Stomach (tissue), 4 donors: Measurements from ENCODE around the gene SYT11.

Source experiments
- CTCF ChIP-seq, 7 experiments: fragments of 450-650 bp in 4 of 7; fragments of 200-600 bp in 3 of 7; sonication (generic) in 3 of 7; IDR thresholded peaks; one replicate each; pipeline ENCODE4 v1.5.1; 2016 to 2019; ENCODE audit warnings: antibody characterized with exemption in 7 of 7, control low read depth in 2 of 7, mild to moderate bottlenecking in 1 of 7
- EP300 ChIP-seq: sonication (generic); formaldehyde crosslinking; IDR thresholded peaks from one replicate; pipeline ENCODE4 v1.6.1; 2017; ENCODE audit warnings: antibody characterized with exemption
- POLR2A ChIP-seq, 4 donors: fragments of 450-650 bp; IDR thresholded peaks; one replicate each; pipeline ENCODE4 v1.6.1; 2016; ENCODE audit warnings: antibody characterized with exemption in 4 of 4, control low read depth in 2 of 4, mild to moderate bottlenecking in 1 of 4, moderate library complexity in 1 of 4
- POLR2AphosphoS5 ChIP-seq, 3 donors: sonication (generic); formaldehyde crosslinking; IDR thresholded peaks; one replicate each; pipeline ENCODE4 v1.6.1; 2016; ENCODE audit warnings: antibody characterized with exemption in 3 of 3

- TF ChIP-seq CTCF (IDR thresholded peaks at IDR 0.05) (no peak), POLR2A (IDR thresholded peaks at IDR 0.05) (no peak), POLR2AphosphoS5 (IDR thresholded peaks at IDR 0.05) (no peak), EP300 (no peak)
Observed at GRCh38 chr1:155847823-155848529, 11.4 kb upstream of the SYT11 start.
